HG03280 (cell line): Measurements from ENCODE around the gene RASL12.
"Not testable (repeated sequence)": the region's sequence is repeated elsewhere in the genome, so short reads cannot be mapped to it uniquely, and the experiment has no call there.

ENCODE experiments used
- ATAC-seq: cut with Tn5 transposase; IDR thresholded peaks from one replicate; pipeline ENCODE4 v1.9.1; 2021; ENCODE audit warnings: mild to moderate bottlenecking, moderate library complexity; ENCODE audit not compliant: unreplicated experiment

Gene RASL12

DNA sequence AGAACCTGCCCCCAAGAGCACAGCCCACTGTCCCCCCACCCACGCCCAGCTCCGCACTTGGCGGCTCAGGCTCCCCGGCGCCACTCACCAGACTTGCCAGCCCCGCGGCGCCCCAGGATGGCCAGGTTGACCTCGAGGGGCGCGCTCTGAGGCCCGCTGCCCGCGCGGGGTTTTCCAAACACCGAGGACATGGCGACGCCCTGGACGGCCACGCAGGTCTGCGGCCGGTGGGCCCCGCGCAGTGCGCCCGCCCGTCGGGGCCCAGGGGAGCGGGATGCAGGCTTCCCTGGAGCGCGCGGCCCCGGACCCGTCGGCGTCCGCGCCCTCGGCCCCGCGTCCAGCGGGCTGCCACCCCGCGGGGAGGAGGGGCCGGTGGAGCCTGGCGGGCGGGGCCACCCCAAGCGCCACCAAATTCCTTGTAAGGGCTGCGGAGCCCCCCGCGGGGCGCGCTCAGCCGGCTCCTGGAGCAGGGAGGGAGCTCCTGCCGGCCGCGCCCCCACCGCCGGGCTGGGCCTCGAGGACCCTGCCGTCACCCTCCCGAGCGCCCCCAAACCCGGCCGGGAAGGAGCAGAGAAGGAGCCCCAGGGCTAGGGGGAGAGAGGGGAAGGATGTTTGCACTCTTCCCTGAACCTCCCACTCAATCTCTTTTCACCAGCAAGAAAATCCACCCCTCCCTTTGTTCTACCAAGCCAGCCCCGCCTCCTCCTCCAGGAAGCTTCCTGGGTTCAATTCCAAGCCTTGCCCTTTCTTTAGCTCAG lies at the start of gene RASL12:
Gene RASL12, minus strand, starts transcription at position 347 of the 758 bp plus-strand sequence. Its CDS starts 156 bp downstream, at position 191.
- ATAC-seq, result no peak

- ATAC-seq, result no peak
Measured at GRCh38 chr15:65115542-65115941, 47.8 kb upstream of the RASL12 start.

DNA sequence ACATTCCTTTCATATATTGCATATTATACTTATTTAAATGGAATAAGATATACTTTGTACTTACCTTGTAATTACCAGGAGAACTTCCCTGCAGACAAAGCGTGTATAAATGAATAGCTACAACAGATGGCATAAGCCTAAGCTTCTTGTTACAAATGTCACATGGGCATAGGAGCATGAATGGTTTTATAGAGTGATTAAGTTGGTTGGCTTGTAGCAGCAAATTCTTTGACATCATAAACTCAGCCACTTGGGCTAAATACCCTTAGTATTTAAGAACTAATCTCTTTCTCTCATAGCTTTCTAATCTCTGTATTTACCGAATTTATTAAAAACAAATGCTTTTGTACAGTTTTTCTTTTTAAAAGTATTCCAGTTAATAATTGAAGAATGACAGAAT lies 47.3 kb upstream of the RASL12 start, which contains the start of gene UBAP1L:
Gene UBAP1L, minus strand, starts transcription at position 115 of the 400 bp plus-strand sequence. CDS start 8,985 bp downstream, outside the sequence.
- ATAC-seq, result no peak

- ATAC-seq, result no peak
Measured at GRCh38 chr15:65110676-65111292, 43.0 kb upstream of the RASL12 start.

GRCh38 chr15:65106011-65106590 lies 38.3 kb upstream of the RASL12 start:
- ATAC-seq, result no peak

DNA sequence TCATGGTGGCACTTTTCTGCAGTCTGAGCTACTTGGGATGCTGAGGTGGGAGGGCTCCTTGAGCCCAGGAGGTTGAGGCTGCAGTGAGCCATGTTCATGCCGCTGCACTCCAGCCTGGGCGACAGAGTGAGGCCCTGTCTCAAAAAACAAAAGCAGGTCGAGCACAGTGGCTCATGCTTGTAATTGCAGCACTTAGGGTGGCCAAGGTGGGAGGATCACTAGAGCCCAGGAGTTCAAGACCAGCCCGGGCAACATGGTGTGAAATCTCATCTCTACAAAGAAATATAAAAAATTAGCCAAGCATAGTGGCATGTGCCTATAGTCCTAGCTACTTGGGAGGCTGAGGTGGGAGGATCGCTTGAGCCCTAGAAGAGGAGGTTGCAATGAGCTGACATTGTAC lies 37.2 kb upstream of the RASL12 start:
- ATAC-seq, result no peak

GRCh38 chr15:65102912-65103311 lies 35.1 kb upstream of the RASL12 start:
- no peak for ATAC-seq

DNA sequence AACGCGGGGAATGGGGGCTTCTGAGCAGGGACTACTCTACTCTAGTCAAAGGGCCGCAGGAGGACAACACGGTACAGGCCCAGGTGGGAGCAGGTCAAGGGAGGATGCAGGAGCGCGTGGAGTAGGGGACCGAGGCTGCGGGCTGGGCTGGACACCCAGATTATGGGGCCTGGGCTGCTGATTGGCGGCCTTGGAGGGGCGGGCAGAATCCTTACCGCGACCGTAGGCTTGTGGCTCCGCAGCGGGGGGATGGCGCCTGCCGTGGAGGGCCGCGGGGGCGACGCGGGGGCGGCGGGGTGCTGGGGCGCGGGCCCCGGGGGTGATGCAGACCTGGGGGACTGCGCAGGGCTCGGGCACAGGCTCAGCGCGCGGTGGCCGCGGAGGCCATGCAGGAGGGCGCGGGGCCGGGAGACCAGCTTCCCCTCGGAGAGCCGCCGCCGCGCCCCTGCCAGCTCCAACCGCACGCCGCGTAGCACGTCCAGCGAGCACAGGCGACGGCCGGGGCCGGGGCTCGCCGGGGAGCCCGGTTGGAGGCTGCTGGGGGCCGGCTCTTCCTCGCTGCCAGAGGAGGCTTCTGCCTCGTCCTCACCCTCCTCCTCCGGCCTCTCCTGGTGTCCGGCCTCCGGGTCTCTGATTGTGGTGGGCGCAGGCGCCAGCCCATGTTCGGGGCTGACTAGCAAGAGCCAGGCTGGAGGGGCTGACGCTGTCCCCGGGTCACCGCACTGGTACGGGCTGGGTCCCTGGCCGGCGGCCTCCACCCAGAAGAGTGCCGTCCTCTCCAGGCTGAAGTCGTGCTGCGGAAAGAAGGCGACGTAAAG lies 34.3 kb upstream of the RASL12 start:
- no peak for ATAC-seq

DNA sequence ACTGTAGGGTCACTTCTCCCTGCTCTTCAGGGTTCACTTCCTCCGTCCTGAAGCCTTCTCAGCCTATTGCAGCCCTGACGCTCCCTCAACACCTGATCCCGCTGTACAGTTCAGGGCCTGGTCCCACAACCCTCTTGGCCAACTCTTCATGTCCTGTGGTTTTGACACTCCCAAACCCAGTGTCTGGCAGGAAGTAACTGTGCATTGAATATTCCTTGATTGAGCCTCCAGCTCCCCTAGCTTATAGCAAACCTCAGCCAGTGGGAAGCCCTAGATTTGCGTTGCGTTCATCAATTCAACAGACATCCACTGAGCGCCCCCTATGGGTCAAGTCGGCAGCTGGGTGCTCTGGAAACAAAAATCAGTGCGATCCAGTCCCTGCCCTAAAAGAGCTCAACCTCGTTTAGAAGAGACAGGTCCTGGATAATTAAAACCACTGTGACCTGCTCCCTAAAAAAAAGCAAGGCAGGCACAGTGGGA lies 33.7 kb upstream of the RASL12 start:
- no peak for ATAC-seq

GRCh38 chr15:65100442-65100841 lies 32.7 kb upstream of the RASL12 start:
- no peak for ATAC-seq

- not testable (repeated sequence) for ATAC-seq
Measured at GRCh38 chr15:65099801-65100200, 32.0 kb upstream of the RASL12 start.

DNA sequence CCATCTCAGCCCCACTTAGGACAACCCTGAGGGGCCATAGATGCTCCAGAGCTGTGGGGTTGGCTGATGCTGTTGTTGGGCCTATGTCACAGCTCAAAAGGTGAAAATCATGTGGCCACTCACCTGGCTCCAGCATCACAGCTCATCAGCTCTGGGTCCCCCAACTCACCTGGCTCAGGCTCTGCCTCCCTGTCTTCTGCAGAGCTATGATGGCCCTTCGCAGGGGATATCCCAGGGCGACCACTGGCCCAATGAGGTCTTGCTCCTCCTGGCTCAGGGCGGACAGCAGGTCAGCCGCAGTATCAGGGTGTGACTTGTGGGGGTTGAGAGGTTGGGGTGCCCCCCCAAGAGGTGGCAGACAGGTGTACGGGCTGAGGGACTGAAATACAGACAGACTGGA lies 31.5 kb upstream of the RASL12 start:
- ATAC-seq, result no peak

DNA sequence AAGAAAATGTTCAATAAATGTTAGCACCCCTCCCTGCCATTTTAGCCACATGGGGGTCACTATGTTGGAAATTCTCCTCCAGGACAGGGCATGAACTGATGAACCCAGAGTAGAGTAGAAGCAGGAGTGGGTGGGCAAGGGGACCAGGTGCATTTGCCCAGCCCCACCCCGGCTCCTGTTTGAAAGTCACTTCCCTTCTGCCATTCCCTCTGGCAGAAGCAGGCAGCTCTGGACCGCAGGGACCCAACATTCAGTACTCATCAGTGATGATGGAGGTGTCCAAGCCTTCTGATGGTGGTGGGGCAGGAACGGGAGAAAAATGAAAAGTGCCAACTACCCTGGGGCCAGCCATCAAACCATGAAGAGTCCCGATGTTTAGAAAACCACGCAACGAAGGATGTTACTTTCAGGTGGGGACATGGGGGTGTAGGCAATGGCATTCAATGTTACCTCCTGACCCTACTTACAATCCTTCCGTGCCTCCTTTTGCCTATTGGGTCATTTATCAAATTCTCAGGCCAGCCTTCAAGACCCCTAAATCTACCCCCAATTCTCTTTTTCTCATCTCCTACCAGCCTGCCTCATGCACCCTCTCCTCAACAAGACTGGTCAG lies 30.0 kb upstream of the RASL12 start:
- ATAC-seq, result no peak

DNA sequence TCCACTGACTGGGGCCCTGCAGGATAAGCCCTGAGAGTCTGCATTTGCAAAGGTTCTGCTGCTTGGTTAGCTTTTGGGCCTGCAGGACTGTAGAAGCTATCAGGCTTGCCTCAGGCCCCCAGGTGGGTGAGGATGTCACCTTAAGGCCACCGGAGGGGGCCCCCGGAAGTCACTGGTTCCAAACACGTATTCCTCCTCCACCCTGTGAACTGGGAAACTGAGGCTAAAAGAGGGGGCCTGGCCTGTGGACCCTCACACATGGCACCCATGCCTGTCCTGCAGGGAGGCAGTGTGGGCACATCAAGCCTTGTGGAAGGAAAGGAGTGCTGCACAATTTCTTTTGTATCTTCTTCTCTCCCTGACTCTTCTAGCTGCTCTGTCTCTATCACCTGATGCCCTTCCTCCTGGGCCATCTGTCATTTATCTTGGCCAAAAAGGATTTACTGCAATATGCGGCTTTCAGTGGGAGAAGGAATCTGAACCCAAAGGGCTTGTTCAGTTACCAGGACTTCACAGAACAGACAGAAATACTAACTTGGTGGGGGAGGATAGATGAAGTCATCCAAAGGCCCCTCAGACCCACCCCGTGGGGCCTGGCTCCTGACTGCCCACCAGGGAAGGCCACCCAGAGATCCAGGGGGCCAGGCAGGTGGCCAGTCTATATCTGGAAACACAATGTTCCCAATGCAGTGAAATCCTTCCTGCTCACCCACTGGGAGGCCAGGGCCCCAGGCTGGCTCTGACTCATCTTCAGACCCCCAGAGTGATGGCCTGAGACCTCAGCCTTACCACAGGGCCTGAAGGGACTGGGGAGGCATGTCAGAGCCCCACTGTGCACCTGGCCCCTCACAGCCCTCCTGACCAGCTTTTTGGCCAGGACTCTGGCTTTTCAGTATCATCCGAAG lies 28.9 kb upstream of the RASL12 start:
- no peak for ATAC-seq

DNA sequence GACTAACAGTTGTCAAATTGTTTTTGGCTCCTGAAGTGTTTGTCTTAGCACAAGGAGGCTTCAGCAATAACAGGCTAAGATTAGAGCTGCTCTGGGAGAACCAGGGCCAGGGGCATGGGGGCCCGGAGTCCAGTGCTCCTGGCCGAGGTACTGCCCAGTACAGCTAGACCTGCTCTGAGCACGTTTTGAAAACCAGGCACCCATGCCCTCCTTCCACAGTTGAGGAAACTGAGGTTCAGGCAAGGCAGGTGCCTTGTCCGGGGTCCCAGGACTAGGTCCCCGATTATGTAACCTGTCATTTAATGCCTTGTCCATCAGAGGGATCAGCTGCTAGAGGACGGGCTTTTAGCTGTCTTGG lies 27.9 kb upstream of the RASL12 start:
- no peak for ATAC-seq

- ATAC-seq, result no peak
Measured at GRCh38 chr15:65095011-65095746, 27.4 kb upstream of the RASL12 start.

DNA sequence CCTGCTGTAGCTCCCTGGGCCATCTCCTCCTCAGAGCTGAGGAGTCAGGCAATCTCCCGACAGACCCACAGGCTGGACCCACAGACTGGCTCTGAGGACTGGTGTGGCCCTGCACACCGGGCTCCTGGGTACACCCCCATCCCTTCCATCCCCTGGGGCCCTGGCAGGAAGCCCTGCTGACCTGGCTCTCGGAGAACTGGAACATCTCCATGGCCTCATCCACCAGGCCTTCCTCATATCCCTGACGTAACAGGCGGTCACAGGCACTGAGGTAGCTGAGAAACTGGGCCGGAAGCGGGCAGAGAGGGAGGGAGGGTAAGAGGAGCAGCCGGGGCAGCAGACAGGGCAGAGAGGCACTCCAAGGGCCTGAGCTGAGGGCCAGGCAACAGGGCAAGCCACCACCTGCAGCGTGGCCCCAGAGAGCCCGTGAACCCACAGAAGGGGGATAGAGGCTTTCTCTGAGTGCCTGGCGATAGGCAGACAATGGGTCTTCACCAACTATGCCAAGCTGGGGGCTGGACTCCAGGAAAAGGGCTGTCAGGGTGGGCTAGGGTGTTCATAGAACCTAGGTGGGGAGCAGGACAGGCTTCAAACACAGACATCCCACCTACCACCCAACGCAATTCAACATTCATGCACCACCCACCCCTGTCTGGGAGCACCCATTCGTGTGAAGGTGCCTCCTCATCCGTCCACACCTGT lies 26.7 kb upstream of the RASL12 start:
- no peak for ATAC-seq

DNA sequence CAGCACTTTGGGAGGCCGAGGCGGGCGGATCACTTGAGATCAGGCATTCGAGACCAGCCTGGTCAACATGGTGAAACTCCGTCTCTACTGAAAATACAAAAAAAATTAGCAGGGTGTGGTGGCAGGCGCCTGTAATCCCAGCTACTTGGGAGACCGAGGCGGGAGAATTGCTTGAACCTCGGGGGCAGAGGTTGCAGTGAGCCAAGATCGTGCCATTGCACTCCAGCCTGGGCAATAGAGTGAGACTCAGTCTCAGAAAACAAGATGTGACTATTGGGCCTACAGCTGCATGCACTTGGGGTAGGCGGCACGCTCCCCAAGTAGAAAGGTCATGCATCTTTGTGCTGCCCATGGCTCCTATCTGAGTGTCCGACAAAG lies 26.0 kb upstream of the RASL12 start:
- not testable (repeated sequence) for ATAC-seq
